Endothelial cell of umbilical vein (primary cell): Measurements from ENCODE around the gene AUTS2.

Source experiments
- EZH2 ChIP-seq: IDR thresholded peaks from 2 replicates; pipeline ENCODE4 v1.6.1; 2012; ENCODE audit warnings: borderline replicate concordance, low read depth, mild to moderate bottlenecking, moderate library complexity, low read length, inconsistent platforms; ENCODE audit not compliant: severe bottlenecking
- FOS ChIP-seq: IDR thresholded peaks from 2 replicates; pipeline ENCODE4 v1.6.1; 2011; ENCODE audit warnings: mild to moderate bottlenecking, low read length, moderate library complexity, borderline replicate concordance; ENCODE audit not compliant: insufficient read depth
- GATA2 ChIP-seq: IDR thresholded peaks from 2 replicates; pipeline ENCODE4 v1.7.0; 2011; ENCODE audit warnings: low read depth, mild to moderate bottlenecking, moderate library complexity, mixed read lengths, low read length; ENCODE audit not compliant: insufficient read length, insufficient read depth
- POLR2A ChIP-seq: IDR thresholded peaks from 2 replicates; pipeline ENCODE4 v1.6.1; 2012; ENCODE audit warnings: low read depth, mild to moderate bottlenecking, control low read depth, low read length
- POLR2AphosphoS5 ChIP-seq: IDR thresholded peaks from 2 replicates; pipeline ENCODE4 v1.6.1; 2012; ENCODE audit warnings: low read depth, mild to moderate bottlenecking, control low read depth, low read length, moderate library complexity; ENCODE audit not compliant: insufficient read depth
- TF ChIP-seq, protein P1 (sequence below): IDR thresholded peaks from 2 replicates; pipeline ENCODE4 v1.6.1; 2011; ENCODE audit not compliant: insufficient read depth, insufficient read length
- TF ChIP-seq, protein P2 (sequence below), 2 donors: IDR thresholded peaks; 1 replicate in 1 of 2; 2 replicates in 1 of 2; pipeline ENCODE4 v1.5.1; 2011; ENCODE audit warnings: low read length in 2 of 2, mild to moderate bottlenecking in 2 of 2, moderate library complexity in 2 of 2, control low read depth in 1 of 2, inconsistent platforms in 1 of 2, low read depth in 1 of 2; ENCODE audit not compliant: insufficient read depth in 1 of 2; ENCODE audit errors: extremely low read depth in 1 of 2

DNA sequence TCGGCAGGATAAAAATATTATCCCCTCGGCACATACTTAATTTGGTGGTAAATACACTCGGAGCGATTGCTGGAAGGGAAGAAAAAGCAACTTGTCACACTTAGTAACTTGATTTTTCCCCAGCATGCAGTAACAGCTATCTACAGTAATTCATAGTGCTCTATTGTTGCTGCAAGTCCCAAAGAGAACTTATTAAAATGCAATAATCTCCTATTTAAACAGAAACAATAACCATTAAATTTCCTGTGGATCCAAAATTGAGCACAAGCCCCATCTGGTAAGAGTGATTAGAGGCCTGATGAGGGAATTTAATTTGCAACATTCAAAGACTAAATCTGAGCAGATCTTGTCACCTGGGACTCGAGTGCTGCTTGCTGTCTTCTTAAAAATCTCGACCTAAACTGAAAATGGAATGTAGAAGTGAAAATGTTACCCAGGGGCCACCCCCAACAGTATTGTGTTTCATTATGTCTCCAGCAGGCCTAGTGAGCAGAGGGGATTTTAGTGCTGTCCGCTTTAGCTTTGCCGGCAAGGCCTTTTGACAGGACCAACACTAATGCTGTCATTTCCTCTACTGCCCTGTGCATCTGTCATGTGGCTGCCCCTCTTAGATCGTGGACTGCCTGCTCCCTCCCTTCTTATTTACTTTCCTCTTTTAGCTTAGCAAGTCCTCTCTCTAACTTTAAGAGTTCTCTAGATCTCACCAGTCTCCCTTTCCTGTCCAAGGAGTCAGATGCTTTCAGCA lies 639.7 kb downstream of the AUTS2 start:
- TF ChIP-seq, protein P1, sequence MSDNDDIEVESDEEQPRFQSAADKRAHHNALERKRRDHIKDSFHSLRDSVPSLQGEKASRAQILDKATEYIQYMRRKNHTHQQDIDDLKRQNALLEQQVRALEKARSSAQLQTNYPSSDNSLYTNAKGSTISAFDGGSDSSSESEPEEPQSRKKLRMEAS = no peak
- TF ChIP-seq FOS = no peak
- TF ChIP-seq, protein P2, sequence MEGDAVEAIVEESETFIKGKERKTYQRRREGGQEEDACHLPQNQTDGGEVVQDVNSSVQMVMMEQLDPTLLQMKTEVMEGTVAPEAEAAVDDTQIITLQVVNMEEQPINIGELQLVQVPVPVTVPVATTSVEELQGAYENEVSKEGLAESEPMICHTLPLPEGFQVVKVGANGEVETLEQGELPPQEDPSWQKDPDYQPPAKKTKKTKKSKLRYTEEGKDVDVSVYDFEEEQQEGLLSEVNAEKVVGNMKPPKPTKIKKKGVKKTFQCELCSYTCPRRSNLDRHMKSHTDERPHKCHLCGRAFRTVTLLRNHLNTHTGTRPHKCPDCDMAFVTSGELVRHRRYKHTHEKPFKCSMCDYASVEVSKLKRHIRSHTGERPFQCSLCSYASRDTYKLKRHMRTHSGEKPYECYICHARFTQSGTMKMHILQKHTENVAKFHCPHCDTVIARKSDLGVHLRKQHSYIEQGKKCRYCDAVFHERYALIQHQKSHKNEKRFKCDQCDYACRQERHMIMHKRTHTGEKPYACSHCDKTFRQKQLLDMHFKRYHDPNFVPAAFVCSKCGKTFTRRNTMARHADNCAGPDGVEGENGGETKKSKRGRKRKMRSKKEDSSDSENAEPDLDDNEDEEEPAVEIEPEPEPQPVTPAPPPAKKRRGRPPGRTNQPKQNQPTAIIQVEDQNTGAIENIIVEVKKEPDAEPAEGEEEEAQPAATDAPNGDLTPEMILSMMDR (IDR thresholded peaks at IDR 0.05; ENCODE audit: extremely low read depth in 1 of 2, insufficient read depth in 1 of 2, low read depth in 1 of 2, low read length in 2 of 2) = no peak
- no peak for TF ChIP-seq POLR2AphosphoS5
- TF ChIP-seq POLR2A = no peak
- no peak for TF ChIP-seq EZH2
- no peak for TF ChIP-seq GATA2
